ENCODE results near the gene GNAS-AS1.
A peak's percentile ranks its signal among the peaks of the same experiment; 100 is the strongest.

GNAS-AS1 gene

DNA sequence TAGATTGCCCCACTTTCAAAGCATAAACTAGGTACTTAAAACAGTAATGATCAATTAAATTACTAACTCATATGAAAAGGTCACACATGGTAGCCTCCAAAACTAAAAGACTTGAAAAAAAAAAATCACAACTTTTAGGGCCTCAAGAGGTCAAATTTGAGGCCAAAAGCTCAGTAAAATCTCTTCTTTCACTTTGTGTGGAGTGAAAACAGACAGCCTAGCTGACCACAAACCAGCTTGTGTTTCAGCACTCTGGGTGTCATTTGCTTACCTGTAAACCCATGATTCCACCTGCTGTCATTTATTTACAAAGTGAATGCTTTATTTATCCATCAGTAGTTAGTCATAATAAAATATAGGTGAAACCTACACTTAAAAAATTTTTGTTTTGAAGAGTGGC is 35.8 kb upstream of the GNAS-AS1 start:
- no peak for DNase-seq

DNA sequence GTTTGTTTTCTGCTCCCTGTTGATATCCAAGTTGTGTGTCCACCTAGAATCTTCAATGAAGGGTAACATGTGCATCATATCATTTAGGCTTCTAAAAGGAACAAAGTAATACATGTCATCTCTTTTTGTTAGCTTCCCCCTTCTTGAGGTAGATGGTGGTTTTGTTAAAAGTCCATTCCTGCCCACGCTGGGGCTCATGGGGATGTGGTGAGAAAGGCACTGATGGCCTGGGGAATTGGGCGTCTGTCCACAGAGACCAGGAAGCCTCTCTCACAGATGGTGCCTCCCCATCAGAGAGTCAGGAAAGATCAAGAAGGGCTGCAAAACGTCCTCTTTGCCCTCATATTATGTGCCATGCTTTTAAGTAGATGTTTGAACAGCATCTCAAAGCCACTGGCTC is 34.3 kb upstream of the GNAS-AS1 start:
- DNase-seq: no peak

DNA sequence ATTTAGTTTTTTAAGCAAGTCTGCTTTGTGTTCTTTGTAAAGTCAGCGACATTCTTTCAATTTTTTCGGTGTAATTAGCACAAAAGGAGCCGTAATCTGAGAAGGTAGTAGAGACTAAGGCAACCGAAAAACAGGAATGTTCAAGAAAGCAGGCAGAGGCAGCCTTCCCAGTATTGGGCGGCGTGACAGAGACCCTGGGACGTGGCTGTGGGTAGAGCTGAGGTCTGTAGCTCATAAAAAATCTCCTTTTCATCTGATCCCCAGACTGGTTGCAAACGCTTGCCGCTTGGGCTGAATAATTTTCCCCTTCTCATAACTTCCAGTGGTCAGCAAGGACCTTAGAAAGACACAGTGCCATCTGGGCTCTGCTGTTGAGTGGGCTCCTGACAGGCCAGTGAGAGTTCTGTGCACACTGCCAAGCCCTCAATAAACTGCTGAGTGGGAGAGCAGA is 32.6 kb upstream of the GNAS-AS1 start:
- DNase-seq: no peak

DNA sequence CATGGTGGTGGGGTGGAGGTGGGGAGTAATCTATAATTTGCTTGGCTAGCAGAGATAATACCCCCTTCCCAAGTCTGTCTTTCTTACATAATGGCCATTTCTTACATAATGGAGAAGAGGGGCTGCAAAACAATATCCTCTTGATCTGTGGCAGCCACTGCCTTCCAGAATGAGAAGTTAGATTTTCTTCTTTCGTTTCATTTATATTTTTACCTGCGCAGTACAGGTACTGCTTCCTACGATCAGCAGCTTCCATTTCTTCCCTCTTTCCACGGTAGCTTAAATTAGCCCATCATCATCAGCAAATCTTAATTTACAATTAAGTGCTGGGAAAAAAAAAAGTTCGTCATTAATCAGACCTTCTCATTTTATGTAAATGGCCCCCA is 32.0 kb upstream of the GNAS-AS1 start:
- DNase-seq: no peak

DNA sequence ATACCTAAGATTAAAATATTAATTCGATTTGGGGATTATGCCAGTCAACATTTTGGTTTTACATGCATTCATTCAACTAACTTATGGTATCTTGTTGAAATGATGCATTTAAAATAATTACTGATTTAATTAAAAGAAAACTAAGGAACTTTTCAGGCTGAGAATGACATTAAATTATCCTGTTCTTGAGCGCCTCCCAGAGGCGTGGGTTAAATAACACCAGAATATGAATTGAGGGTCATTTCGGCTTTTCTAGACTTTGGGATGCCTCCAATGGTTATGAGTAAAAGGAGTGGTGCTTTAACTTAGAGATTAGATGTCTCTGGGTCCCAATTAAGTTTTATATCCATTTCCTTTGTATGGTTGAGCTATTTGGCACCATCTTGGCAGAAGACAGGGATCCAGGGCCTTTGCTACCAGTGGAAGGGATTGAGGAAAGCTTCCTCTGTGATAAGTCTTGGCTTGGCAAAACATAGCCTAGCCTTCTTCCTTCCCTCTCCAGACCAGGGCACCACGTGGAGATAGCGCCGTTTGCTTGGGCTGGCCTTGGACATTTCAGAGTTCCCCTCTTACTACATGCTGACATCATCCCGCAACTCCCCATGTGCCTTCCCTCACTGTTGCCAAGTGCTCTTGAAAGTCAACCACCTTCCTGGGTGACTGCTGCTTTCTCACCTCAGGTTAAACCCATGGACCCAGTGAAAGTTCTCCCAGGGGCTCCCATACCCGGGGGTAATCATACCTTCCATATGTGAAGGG is 30.5 kb upstream of the GNAS-AS1 start:
- DNase-seq: no peak

DNA sequence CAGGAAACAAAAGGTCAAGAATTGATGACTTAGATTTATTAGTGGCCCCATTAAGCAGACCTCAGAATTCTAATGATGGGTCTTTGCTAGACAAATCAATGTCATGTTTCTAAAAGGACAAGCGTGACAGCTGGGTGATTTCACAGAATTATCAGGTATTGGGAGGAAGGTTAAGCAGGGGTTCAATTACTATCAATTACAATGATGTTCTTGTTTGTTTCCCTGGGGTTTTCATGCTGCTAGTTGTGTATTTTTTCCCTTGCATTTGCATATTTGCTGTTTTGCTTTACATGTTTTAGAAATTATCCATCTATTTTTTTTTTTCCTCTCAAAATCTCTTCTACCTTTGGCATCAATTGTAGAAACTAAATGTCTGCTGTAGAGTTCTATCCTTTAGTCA is 29.7 kb upstream of the GNAS-AS1 start:
- DNase-seq: no peak

- no peak for DNase-seq
Observed at GRCh38 chr20:58878399-58878798, 27.7 kb upstream of the GNAS-AS1 start.

DNA sequence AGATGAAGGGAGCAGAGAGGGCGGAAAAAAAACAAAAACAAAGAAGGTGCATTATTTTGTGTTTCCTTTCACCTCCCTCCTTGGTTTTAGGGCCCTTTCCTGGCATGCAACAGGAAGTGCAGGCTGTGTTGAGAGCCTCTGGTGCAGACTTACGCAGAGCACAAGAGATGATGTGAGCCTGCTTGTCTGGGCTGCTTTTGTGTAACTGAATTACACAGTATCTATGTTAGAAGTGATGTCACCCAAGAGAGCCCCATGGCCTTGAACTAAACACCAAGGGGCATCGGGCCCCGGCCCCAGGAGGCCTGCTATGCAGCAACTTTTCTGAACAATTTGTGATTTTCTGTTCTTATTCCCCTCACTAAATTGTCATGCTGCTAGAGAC is 27.3 kb upstream of the GNAS-AS1 start:
- DNase-seq: no peak

GRCh38 chr20:58877050-58877975 is 26.6 kb upstream of the GNAS-AS1 start:
- no peak for DNase-seq

- DNase-seq: no peak
Observed at GRCh38 chr20:58876437-58876836, 25.7 kb upstream of the GNAS-AS1 start.

DNA sequence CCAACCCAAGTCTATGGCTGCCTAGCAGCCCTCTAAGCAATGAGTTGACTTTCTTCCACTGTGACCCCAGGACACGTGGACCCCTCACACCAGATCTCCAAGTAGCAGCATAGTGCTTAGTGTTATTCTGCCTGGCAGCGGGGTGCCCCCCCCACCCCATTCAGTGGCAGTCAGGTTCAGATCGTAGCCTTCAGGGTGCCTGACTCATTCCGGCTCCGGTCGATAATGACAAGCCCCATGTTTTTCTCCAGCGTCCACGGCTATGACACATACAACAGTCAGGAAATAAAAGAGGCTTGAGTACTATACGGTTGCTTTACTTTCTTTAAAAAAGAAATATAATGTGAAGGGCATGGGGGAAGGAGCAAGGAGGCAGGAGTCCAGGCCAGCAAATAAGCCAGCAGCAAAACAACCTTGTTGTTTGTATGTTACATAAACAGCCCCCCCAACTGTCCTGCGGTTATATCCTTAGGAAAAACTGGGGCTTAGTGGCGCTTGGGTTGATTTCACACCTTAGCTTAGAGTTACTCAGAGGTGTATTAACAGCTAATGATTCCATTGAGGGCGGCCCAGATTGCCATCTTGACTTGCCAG is 24.9 kb upstream of the GNAS-AS1 start:
- no peak for DNase-seq

- no peak for DNase-seq
Observed at GRCh38 chr20:58875111-58875510, 24.4 kb upstream of the GNAS-AS1 start.

GRCh38 chr20:58874469-58874868 is 23.8 kb upstream of the GNAS-AS1 start:
- DNase-seq: no peak

DNA sequence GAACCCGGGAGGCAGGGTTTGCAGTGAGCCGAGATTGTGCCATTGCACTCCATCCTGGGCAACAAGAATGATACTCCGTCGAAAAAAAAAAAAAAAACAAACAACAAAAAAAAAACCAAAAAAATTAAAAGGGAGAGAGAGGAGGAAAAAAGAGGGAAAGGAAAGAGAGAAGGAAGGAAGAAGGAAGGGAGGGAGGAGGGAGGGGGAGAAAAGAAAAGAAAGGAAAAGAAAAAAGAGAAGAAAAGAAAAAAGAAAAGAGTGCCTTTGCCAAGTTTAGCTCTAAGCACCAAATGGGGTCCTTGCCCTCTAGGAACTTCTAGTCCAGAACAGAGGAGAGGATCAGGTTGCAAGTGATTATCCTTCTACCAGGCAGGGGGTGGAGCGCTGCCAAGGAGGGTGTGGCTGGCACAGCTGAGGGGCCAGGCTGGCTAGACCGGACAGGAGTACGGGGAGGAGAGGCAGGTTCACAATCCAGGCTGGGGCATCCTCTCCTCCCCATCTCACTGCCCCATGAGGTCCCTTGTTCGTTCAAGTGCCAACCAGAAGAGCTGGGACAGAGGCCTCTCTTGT is 20.9 kb upstream of the GNAS-AS1 start:
- DNase-seq: no peak

DNA sequence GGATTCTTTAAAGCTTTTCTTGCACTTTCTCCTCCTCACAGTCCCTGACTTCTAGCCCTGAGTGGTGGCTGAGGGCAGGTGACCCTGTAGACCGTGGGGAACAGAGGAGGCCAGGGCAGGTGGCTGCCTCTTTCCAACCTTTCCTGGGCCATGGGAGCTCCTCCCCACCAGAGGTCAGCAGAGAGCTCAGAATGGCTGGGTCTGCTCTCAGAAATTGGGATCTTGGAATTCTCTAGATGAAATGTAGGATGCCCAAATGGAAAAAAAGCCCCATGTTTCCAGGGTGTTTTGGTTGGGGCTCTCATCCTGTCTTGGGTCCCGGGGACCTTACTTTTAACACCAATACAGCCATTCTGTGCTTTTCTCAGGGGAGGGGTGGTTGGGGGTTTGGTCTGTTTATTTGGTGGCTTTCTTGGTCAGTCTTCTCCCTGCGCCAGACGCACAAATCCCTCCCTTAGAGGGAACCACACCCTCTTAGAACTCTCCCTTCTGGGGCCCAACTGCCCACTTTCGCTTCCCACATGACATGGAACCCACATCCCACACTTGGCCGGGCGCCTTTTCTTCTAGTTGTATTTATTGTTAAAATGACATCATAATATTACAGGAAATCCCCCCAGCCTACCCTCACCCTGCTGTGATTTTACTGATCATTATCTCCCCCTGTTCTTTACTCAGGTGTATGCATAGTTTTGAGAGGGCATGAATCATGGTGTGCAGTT is 19.8 kb upstream of the GNAS-AS1 start:
- DNase-seq: peak in 46 of 58 donors; percentile 6 to 73 (median 36)

DNA sequence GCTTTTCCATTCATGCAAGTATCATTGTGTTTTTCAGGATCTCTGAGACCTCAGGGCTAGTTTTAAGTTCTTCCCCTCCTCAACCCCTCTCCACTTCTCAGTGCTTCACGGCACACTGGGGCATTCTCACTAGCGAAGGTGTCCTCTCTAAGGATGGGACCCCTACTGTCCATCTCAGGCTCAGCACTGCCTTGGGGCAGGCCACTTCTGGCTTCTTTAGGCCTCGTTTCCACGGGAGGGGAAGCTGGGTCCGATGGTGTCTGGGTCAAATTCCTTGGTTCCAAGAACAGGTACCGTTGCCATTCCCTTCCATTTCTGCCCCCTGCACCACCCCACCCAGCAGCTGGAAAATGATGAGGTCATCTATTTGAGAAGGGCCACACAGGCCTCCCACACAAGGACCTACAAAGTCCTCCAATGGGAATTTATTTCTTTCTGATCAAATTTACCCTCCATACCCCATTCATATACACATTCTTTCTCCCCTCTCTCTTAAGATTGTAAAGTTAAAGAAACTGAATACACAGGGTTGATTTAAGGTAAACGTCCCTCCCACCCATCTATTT is 19.0 kb upstream of the GNAS-AS1 start:
- no peak for DNase-seq

GRCh38 chr20:58868795-58869194 is 18.1 kb upstream of the GNAS-AS1 start:
- peak in 15 of 58 donors; percentile 4 to 44 (median 13) for DNase-seq

DNA sequence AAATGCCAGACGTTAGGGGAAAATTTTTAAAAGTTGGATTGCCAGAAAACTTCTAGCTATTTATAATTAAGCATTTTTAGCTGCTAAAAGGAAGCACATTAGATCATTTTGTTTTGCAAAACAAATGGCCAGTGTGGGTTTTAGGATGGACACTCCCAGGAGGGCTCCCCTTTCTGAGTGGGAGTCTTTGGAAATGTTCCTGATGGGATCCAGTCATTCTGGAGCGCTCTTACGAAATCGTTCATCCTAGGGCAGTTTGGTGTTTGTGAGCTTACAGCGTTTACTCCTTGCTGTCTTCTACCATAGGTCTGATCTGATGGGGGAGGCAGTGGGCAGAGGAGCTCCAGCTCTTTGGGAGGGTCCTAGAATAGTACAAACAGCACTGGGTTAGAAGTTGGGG is 16.5 kb upstream of the GNAS-AS1 start:
- DNase-seq: no peak

- DNase-seq: no peak
Observed at GRCh38 chr20:58865843-58866242, 15.1 kb upstream of the GNAS-AS1 start.

- DNase-seq: no peak
Observed at GRCh38 chr20:58864346-58864745, 13.6 kb upstream of the GNAS-AS1 start.
